ENCODE data around the gene SAP30.

GRCh38 chr4:173360587-173361221, 10.1 kb upstream of the SAP30 start:
- TF ChIP-seq EZH2 (IDR thresholded peaks at IDR 0.05): no peak
- TF ChIP-seq POLR2AphosphoS5 (IDR thresholded peaks at IDR 0.05; ENCODE audit: borderline replicate concordance, low read depth, low read length): no peak
- TF ChIP-seq FOXP2 (optimal IDR thresholded peaks at IDR 0.05; ENCODE audit: control extremely low read depth, extremely low read length, insufficient read depth): no peak

Measured in SK-N-MC (cell line).